A549 (cell line): ENCODE data around the gene CARF.

ENCODE experiments used
- CTCF ChIP-seq: fragments of >200 bp; sonication (Bioruptor Twin); formaldehyde crosslinking; IDR thresholded peaks from 3 replicates; pipeline ENCODE4 v1.5.1; 2016
- MAX ChIP-seq: IDR thresholded peaks from 2 replicates; pipeline ENCODE4 v1.6.1; 2012

DNA sequence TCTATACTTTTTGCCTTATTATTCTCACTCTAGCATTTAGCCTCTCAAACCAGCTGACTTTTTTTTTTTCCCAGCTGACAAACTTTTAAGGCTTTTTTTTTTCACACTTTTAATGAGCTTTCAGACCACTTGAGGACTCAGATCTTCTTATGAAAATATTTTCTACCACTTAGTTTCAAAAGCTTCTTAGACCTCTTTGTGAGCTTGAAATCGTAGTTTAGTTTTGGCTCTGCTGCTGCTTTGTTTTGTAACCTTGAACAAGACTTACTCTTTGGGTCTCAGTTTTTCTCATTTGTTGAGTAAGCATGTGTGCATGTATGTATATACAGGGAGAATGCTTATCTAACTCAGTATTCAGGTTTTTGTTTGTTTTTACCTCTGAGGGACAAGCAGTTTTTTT, 106.1 kb downstream of the CARF start:
- TF ChIP-seq CTCF (no peak), MAX (no peak)
